ENCODE data around the gene TMEM52. TPM values are rescaled to one million over a fixed set of nuclear protein-coding genes. Genes with fewer than 3 reads are reported as not detected.

Gene TMEM52
- total RNA-seq, 3 donors from 2014 or later (not counting 1 experiment from before 2014, with no cell fraction given): 0.41 TPM; not detected in 2

DNA sequence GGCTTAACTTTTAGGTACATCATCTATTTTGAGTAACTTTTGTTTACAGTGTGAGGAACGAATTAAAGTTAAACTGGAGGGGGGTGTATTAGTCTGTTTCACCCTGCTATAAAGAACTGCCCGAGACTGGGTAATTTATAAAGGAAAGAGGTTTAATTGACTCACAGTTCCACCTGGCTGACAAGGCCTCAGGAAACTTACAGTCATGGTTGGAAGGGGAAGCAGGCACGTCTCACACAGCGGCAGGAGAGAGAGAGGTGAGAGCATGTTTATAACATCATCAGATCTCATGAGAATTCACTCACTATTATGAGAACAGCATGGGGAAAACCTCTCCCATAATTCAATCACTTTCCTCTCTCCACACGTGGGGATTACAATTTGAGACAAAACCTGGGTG lies 31.9 kb upstream of the TMEM52 start:
- TF ChIP-seq, protein P1, sequence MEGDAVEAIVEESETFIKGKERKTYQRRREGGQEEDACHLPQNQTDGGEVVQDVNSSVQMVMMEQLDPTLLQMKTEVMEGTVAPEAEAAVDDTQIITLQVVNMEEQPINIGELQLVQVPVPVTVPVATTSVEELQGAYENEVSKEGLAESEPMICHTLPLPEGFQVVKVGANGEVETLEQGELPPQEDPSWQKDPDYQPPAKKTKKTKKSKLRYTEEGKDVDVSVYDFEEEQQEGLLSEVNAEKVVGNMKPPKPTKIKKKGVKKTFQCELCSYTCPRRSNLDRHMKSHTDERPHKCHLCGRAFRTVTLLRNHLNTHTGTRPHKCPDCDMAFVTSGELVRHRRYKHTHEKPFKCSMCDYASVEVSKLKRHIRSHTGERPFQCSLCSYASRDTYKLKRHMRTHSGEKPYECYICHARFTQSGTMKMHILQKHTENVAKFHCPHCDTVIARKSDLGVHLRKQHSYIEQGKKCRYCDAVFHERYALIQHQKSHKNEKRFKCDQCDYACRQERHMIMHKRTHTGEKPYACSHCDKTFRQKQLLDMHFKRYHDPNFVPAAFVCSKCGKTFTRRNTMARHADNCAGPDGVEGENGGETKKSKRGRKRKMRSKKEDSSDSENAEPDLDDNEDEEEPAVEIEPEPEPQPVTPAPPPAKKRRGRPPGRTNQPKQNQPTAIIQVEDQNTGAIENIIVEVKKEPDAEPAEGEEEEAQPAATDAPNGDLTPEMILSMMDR (IDR thresholded peaks at IDR 0.05): no peak
- Histone ChIP-seq H3K27ac (ENCODE audit: low read length) (no peak overlapping the region), H3K27me3 (ENCODE audit: control insufficient read depth, insufficient read depth, low read length) (no peaks in the 10 kb centered on the region), H3K4me1 (ENCODE audit: control insufficient read depth, insufficient read depth, low read length) (peaks cover 6% of the 10 kb centered on the region), H3K9me3 (ENCODE audit: control insufficient read depth, insufficient read depth, low read length) (peaks cover 8% of the 10 kb centered on the region), H3K4me3 (ENCODE audit: low read length) (no peak overlapping the region), H3K36me3 (ENCODE audit: control insufficient read depth, insufficient read depth, low read length) (no peaks in the 10 kb centered on the region)
- DNase-seq: no peak
- WGBS (ENCODE audit: insufficient coverage): 75% methylated on average over 5 of the region's 5 CpGs
- Mint-ChIP-seq H3K4me1 (peaks cover 0 to 6% of the 10 kb centered on the region in 2 donors), H3K36me3 (no peaks in the 10 kb centered on the region), H3K9me3 (peaks cover 0 to 2% of the 10 kb centered on the region in 2 donors), H3K27ac (no peak overlapping the region), H3K27me3 (ENCODE audit: low read depth in 2 of 2) (peaks cover 3 to 7% of the 10 kb centered on the region in 2 donors), H3K4me3 (no peak overlapping the region)
- ATAC-seq: no peak
- intact Hi-C loops (cut with micrococcal nuclease): no loop called here

DNA sequence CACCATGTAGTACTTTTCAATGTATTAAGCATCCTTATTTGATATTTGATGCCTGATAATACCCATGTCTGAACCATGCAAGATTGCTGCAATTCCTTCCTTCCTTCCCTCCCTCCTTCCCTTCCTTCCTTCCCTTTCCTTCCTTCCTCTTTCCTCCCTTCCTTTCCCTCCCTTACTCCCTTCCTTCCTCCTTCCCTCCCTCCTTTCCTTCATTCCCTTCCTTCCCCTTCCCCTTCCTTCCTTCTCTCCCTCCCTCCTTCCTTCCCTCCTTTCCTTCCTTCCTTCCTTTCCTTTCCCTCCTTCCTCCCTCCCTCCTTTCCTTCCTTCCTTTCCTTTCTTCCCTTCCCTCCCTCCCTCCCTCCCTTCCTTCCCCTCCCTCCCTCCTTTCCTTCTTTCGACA lies 29.7 kb upstream of the TMEM52 start:
- H3K4me1 Mint-ChIP-seq: peaks cover 0 to 6% of the 10 kb centered on the region in 2 donors
- ATAC-seq: no peak
- peaks cover 2% of the 10 kb centered on the region for H3K27me3 ChIP-seq (ENCODE audit: control insufficient read depth, insufficient read depth, low read length)
- no peaks in the 10 kb centered on the region for H3K9me3 Mint-ChIP-seq
- TF ChIP-seq, protein P1 (IDR thresholded peaks at IDR 0.05): no peak
- no peaks in the 10 kb centered on the region for H3K36me3 Mint-ChIP-seq
- peaks cover 6% of the 10 kb centered on the region for H3K4me1 ChIP-seq (ENCODE audit: control insufficient read depth, insufficient read depth, low read length)
- H3K4me3 Mint-ChIP-seq: no peak overlapping the region
- H3K36me3 ChIP-seq (ENCODE audit: control insufficient read depth, insufficient read depth, low read length): no peaks in the 10 kb centered on the region
- H3K9me3 ChIP-seq (ENCODE audit: control insufficient read depth, insufficient read depth, low read length): no peaks in the 10 kb centered on the region
- H3K4me3 ChIP-seq (ENCODE audit: low read length): no peak overlapping the region
- H3K27ac ChIP-seq (ENCODE audit: low read length): no peak overlapping the region
- no peak for DNase-seq
- intact Hi-C loops (cut with micrococcal nuclease): loop anchor here (10.0 kb wide), 1 partner anchor 436 kb away; no protein-coding TSS in a partner anchor
- peaks cover 3 to 7% of the 10 kb centered on the region in 2 donors for H3K27me3 Mint-ChIP-seq (ENCODE audit: low read depth in 2 of 2)
- H3K27ac Mint-ChIP-seq: no peak overlapping the region
- 50% methylated on average over 1 of the region's 1 CpG for WGBS (ENCODE audit: insufficient coverage)

DNA sequence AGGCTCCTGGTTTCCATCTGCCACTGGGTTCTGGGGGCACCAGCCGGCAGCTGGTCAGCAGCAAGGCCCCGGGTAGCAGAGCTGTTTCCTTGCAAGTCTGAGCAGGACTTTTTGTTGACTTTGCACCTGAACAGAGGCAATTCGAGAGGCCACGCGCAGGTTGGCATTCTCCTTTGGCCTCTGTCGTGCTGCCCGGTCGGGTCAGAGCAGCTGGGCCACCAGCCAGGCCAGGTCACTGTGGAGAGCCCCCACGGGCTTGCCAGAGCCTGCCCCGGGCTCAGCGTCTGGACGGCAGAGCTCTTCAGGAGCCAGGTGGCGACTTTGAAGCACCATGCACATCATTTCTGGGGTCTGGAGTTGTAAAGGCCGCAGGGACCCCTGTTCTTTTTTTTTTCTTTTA lies 28.4 kb upstream of the TMEM52 start:
- Mint-ChIP-seq H3K36me3 (no peaks in the 10 kb centered on the region), H3K27ac (no peak overlapping the region), H3K4me1 (peaks cover 0 to 8% of the 10 kb centered on the region in 2 donors), H3K27me3 (ENCODE audit: low read depth in 2 of 2) (peaks cover 3 to 7% of the 10 kb centered on the region in 2 donors), H3K4me3 (no peak overlapping the region), H3K9me3 (no peaks in the 10 kb centered on the region)
- DNase-seq: no peak
- Histone ChIP-seq H3K27ac (ENCODE audit: low read length) (no peak overlapping the region), H3K4me1 (ENCODE audit: control insufficient read depth, insufficient read depth, low read length) (peaks cover 10% of the 10 kb centered on the region), H3K4me3 (ENCODE audit: low read length) (no peak overlapping the region), H3K9me3 (ENCODE audit: control insufficient read depth, insufficient read depth, low read length) (no peaks in the 10 kb centered on the region), H3K36me3 (ENCODE audit: control insufficient read depth, insufficient read depth, low read length) (no peaks in the 10 kb centered on the region), H3K27me3 (ENCODE audit: control insufficient read depth, insufficient read depth, low read length) (peaks cover 2% of the 10 kb centered on the region)
- intact Hi-C loops (cut with micrococcal nuclease): loop anchor here (10.0 kb wide), 1 partner anchor 437 kb away; no protein-coding TSS in a partner anchor
- TF ChIP-seq, protein P1 (IDR thresholded peaks at IDR 0.05): no peak
- ATAC-seq: no peak
- WGBS (ENCODE audit: insufficient coverage): 79% methylated on average over 14 of the region's 14 CpGs

DNA sequence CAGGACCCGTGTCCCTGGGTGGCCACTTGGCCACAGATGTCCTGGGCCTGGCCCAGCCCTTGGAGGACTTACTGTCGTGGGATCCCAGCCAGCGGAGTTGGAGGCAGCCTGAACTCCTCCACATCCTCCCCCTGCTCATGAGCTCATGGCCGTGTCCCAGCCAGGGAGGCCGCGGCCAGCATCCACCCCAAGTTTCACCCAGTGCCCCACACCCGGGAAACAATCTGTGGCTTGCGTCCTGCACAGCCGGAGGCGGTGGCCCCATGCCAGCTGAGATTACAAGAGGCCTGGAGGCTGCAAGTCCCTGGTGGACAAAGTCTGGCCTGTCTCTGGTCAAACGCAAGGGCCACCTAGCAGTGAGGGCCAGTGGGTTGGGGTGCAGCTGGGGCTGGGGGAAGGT lies 27.5 kb upstream of the TMEM52 start:
- H3K27me3 Mint-ChIP-seq (ENCODE audit: low read depth in 2 of 2): peaks cover 3 to 7% of the 10 kb centered on the region in 2 donors
- no peak overlapping the region for H3K4me3 Mint-ChIP-seq
- H3K9me3 ChIP-seq (ENCODE audit: control insufficient read depth, insufficient read depth, low read length): no peaks in the 10 kb centered on the region
- H3K27ac Mint-ChIP-seq: no peak overlapping the region
- no peaks in the 10 kb centered on the region for H3K36me3 ChIP-seq (ENCODE audit: control insufficient read depth, insufficient read depth, low read length)
- DNase-seq: no peak
- TF ChIP-seq, protein P1 (IDR thresholded peaks at IDR 0.05): no peak
- intact Hi-C loops (cut with micrococcal nuclease): loop anchor here (10.0 kb wide), 1 partner anchor 438 kb away; no protein-coding TSS in a partner anchor
- peaks cover 10% of the 10 kb centered on the region for H3K4me1 ChIP-seq (ENCODE audit: control insufficient read depth, insufficient read depth, low read length)
- peaks cover 2% of the 10 kb centered on the region for H3K27me3 ChIP-seq (ENCODE audit: control insufficient read depth, insufficient read depth, low read length)
- no peak overlapping the region for H3K27ac ChIP-seq (ENCODE audit: low read length)
- peaks cover 0 to 8% of the 10 kb centered on the region in 2 donors for H3K4me1 Mint-ChIP-seq
- H3K4me3 ChIP-seq (ENCODE audit: low read length): no peak overlapping the region
- ATAC-seq: no peak
- WGBS (ENCODE audit: insufficient coverage): 85% methylated on average over 11 of the region's 11 CpGs
- no peaks in the 10 kb centered on the region for H3K36me3 Mint-ChIP-seq
- no peaks in the 10 kb centered on the region for H3K9me3 Mint-ChIP-seq

All from natural killer cell (primary cell).